Measurements from ENCODE around the gene SLC22A31. TPM values are rescaled to one million over a fixed set of nuclear protein-coding genes. Genes with fewer than 3 reads are reported as not detected.
A peak's percentile ranks its signal among the peaks of the same experiment; 100 is the strongest.

The SLC22A31 gene
- total and polyA plus RNA-seq, 9 of the 15 experiments (the other 6 are each of a cell fraction or from before 2014, with no cell fraction given), result 0.29 to 2.2 (median 0.47) TPM; not detected in 3

- no peaks in the 10 kb centered on the region for H3K79me2 ChIP-seq (ENCODE audit: control insufficient read depth, insufficient read depth, low read length)
- H3K9ac ChIP-seq (ENCODE audit: insufficient read depth in 1 of 2, low read depth in 2 of 2, low read length in 2 of 2), result peak overlapping the region in 1 of 2 experiments; percentile 91; a peak in 2 of 4 replicates
- POLR2A ChIA-PET, result interaction anchor here (1.0 to 1.2 kb wide), 2 partner anchors 346 to 370 kb away, joined by 3 read pairs; no protein-coding TSS in a partner anchor
- H3K4me2 ChIP-seq (ENCODE audit: insufficient read depth, low read length), result no peak overlapping the region
- no peak overlapping the region for H2AFZ ChIP-seq (ENCODE audit: low read depth, low read length)
- ATAC-seq (no peak), FAIRE-seq (no peak), DNase-seq (ENCODE audit: extremely low read depth in 1 of 4, low spot score in 3 of 4) (no peak)
- peaks cover 0 to 19% of the 10 kb centered on the region in 2 experiments; a peak in 2 of 5 replicates for H3K27me3 ChIP-seq (ENCODE audit: control insufficient read depth in 2 of 2, insufficient read depth in 2 of 2, low read length in 2 of 2)
- H3K36me3 ChIP-seq (ENCODE audit: control insufficient read depth, insufficient read depth, low read length), result no peaks in the 10 kb centered on the region
- H4K20me1 ChIP-seq (replicated peaks; ENCODE audit: control insufficient read depth, insufficient read depth, low read length), result peaks cover 3% of the 10 kb centered on the region; the same call in 1 of the 2 replicates
- no peak overlapping the region for H3K27ac ChIP-seq (ENCODE audit: extremely low read depth, low read depth, low read length)
- H3K9me3 ChIP-seq (replicated peaks; ENCODE audit: control insufficient read depth, insufficient read depth, low read depth, low read length), result no peaks in the 10 kb centered on the region
- in situ Hi-C loops (cut with MboI) (no loop called here), intact Hi-C loops (cut with micrococcal nuclease) (no loop called here)
- no peak for TF ChIP-seq NFIC (IDR thresholded peaks at IDR 0.05)
- TF ChIP-seq ZNF232 (CRISPR knock-in tag; IDR thresholded peaks at IDR 0.05), result no peak
- no peak for TF ChIP-seq YBX1 (IDR thresholded peaks at IDR 0.05)
- no peak for TF ChIP-seq CREB3 (tag; conservative IDR thresholded peaks at IDR 0.05; ENCODE audit: low read depth)
- TF ChIP-seq XRCC3 (IDR thresholded peaks at IDR 0.05), result no peak
- no peak for TF ChIP-seq ZNF23 (CRISPR knock-in tag; IDR thresholded peaks at IDR 0.05)
- no peak for TF ChIP-seq SRSF3 (IDR thresholded peaks at IDR 0.05; ENCODE audit: insufficient read depth, low read length)
- no peak for TF ChIP-seq RBM17 (IDR thresholded peaks at IDR 0.05; ENCODE audit: borderline replicate concordance, low read depth, low read length)
- TF ChIP-seq FOXP4 (CRISPR knock-in tag; IDR thresholded peaks at IDR 0.05; ENCODE audit: borderline replicate concordance), result no peak
- no peak for TF ChIP-seq STAT5B (CRISPR knock-in tag; IDR thresholded peaks at IDR 0.05)
- no peak for TF ChIP-seq PTBP1 (IDR thresholded peaks at IDR 0.05; ENCODE audit: low read depth, low read length)
- CTCF ChIA-PET (ENCODE audit: low intra/inter-chr PET ratio), result no interaction called here
- H3K4me1 ChIP-seq (replicated peaks in 1 of 2; ENCODE audit: control insufficient read depth in 2 of 2, insufficient read depth in 2 of 2, low read length in 2 of 2), result peaks cover 10 to 96% of the 10 kb centered on the region in 2 experiments; a peak in 4 of 5 replicates
- WGBS (ENCODE audit: insufficient coverage, low coverage, missing lambda C conversion rate), result 32% methylated on average over 10 of the region's 13 CpGs
- no peak overlapping the region for H3K4me3 ChIP-seq
- BruUV-seq (replicated peaks), result no TSS peak
- no peaks in the 10 kb centered on the region for H3K9me1 ChIP-seq (ENCODE audit: control insufficient read depth, insufficient read depth, low read length)
These were observed 27.7 kb downstream of the SLC22A31 start for GRCh38 chr16:89172528-89173173.
